ENCODE results near the gene LPAR2. TPM values are rescaled to one million over a fixed set of nuclear protein-coding genes. Genes with fewer than 3 reads are reported as not detected.

Gene LPAR2
- total RNA-seq, 1 donor from 2014 or later = 0.51 TPM

- DNase-seq (ENCODE audit: low read depth in 2 of 2) = no peak
These were observed 25.7 kb upstream of the LPAR2 start for GRCh38 chr19:19653597-19654147.

GRCh38 chr19:19652482-19653295 lies 24.7 kb upstream of the LPAR2 start:
- no peak for DNase-seq (ENCODE audit: low read depth in 2 of 2)

GRCh38 chr19:19651076-19651475 lies 23.1 kb upstream of the LPAR2 start:
- DNase-seq (ENCODE audit: low read depth in 2 of 2) = no peak

GRCh38 chr19:19650331-19650730 lies 22.3 kb upstream of the LPAR2 start:
- no peak for DNase-seq (ENCODE audit: low read depth in 2 of 2)

GRCh38 chr19:19649580-19649995 lies 21.6 kb upstream of the LPAR2 start:
- DNase-seq (ENCODE audit: low read depth in 2 of 2) = no peak

GRCh38 chr19:19649155-19649554 lies 21.1 kb upstream of the LPAR2 start:
- no peak for DNase-seq (ENCODE audit: low read depth in 2 of 2)

GRCh38 chr19:19647037-19647835 lies 19.2 kb upstream of the LPAR2 start:
- no peak for DNase-seq (ENCODE audit: low read depth in 2 of 2)

- DNase-seq (ENCODE audit: low read depth in 2 of 2) = no peak
These were observed 17.3 kb upstream of the LPAR2 start for GRCh38 chr19:19645233-19645870.

GRCh38 chr19:19644054-19644388 lies 16.0 kb upstream of the LPAR2 start:
- no peak for DNase-seq (ENCODE audit: low read depth in 2 of 2)

GRCh38 chr19:19643158-19644053 lies 15.4 kb upstream of the LPAR2 start, which contains the start of gene GMIP:
Gene GMIP (minus strand): TSS chr19:19643657. CDS start chr19:19643529, 128 bp downstream.
- DNase-seq (ENCODE audit: low read depth in 2 of 2) = peak; percentile 4 to 48

- DNase-seq (ENCODE audit: low read depth in 2 of 2) = peak in 1 of 2 donors; percentile 14
These were observed 14.6 kb upstream of the LPAR2 start for GRCh38 chr19:19642506-19643157.

- DNase-seq (ENCODE audit: low read depth in 2 of 2) = no peak
These were observed 9.7 kb upstream of the LPAR2 start for GRCh38 chr19:19637523-19638251.

GRCh38 chr19:19637186-19637522 lies 9.1 kb upstream of the LPAR2 start:
- DNase-seq (ENCODE audit: low read depth in 2 of 2) = no peak

- no peak for DNase-seq (ENCODE audit: low read depth in 2 of 2)
These were observed 8.7 kb upstream of the LPAR2 start for GRCh38 chr19:19636573-19637185.

- DNase-seq (ENCODE audit: low read depth in 2 of 2) = no peak
These were observed 7.3 kb upstream of the LPAR2 start for GRCh38 chr19:19635313-19635702.

GRCh38 chr19:19634516-19635312 lies 6.7 kb upstream of the LPAR2 start:
- DNase-seq (ENCODE audit: low read depth in 2 of 2) = no peak

GRCh38 chr19:19633711-19634515 lies 5.9 kb upstream of the LPAR2 start:
- no peak for DNase-seq (ENCODE audit: low read depth in 2 of 2)

- DNase-seq (ENCODE audit: low read depth in 2 of 2) = no peak
These were observed 4.6 kb upstream of the LPAR2 start for GRCh38 chr19:19632661-19633060.
